Mammary epithelial cell (primary cell): ENCODE measurements around the gene C1orf232.

Experiments
- EZH2 ChIP-seq: IDR thresholded peaks from 2 replicates; pipeline ENCODE4 v1.6.1; 2012; ENCODE audit warnings: low read length, inconsistent platforms, borderline replicate concordance
- TF ChIP-seq, protein P1 (sequence below), 2 donors: IDR thresholded peaks in 1 of 2; conservative IDR thresholded peaks in 1 of 2; 2 replicates each; pipeline ENCODE4 v1.5.1; 2011 to 2012; ENCODE audit warnings: inconsistent platforms in 2 of 2, low read length in 2 of 2, mild to moderate bottlenecking in 2 of 2, control low read depth in 1 of 2, low read depth in 1 of 2; ENCODE audit not compliant: insufficient read depth in 1 of 2; ENCODE audit errors: extremely low read depth in 1 of 2

DNA sequence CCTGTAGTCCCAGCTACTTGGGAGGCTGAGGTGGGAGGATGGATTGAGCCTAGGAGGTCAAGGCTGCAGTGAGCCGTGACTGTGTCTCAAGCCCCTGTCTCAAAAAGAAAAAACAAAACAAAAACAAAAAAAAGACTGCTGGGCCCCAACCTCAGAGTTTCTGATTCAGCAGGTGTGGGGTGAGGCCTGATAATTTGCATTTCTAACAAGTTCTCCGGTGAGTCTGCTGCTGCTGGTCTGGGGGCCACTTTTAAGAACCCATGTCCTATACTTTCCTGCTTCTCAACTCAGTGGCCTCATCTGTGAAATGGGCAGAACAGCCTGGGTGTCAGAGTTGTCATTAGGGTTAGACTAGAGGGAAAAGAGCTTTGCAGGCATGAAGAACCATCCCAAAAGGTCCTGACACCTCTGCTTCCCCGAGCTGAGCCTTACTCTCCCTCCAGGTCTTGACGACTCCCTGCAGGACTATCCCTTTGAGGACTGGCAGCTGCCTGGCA lies 11.3 kb upstream of the C1orf232 start:
- TF ChIP-seq, protein P1, sequence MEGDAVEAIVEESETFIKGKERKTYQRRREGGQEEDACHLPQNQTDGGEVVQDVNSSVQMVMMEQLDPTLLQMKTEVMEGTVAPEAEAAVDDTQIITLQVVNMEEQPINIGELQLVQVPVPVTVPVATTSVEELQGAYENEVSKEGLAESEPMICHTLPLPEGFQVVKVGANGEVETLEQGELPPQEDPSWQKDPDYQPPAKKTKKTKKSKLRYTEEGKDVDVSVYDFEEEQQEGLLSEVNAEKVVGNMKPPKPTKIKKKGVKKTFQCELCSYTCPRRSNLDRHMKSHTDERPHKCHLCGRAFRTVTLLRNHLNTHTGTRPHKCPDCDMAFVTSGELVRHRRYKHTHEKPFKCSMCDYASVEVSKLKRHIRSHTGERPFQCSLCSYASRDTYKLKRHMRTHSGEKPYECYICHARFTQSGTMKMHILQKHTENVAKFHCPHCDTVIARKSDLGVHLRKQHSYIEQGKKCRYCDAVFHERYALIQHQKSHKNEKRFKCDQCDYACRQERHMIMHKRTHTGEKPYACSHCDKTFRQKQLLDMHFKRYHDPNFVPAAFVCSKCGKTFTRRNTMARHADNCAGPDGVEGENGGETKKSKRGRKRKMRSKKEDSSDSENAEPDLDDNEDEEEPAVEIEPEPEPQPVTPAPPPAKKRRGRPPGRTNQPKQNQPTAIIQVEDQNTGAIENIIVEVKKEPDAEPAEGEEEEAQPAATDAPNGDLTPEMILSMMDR (conservative IDR thresholded peaks at IDR 0.05 in 1 of 2, IDR thresholded peaks at IDR 0.05 in 1 of 2; ENCODE audit: extremely low read depth in 1 of 2, insufficient read depth in 1 of 2, low read depth in 1 of 2, low read length in 2 of 2) = no peak
- no peak for TF ChIP-seq EZH2
